CD4-positive, alpha-beta T cell treated with Interferon alpha-2 for 1 hour (primary cell): ENCODE results near the gene ZNF567.
"Not testable (repeated sequence)": the region's sequence is repeated elsewhere in the genome, so short reads cannot be mapped to it uniquely, and the experiment has no call there.

ENCODE experiments used
- DNase-seq, 2 donors: peaks; one replicate each; pipeline ENCODE4 v3.0.0-alpha.2; 2020 to 2022

Gene ZNF567

DNA sequence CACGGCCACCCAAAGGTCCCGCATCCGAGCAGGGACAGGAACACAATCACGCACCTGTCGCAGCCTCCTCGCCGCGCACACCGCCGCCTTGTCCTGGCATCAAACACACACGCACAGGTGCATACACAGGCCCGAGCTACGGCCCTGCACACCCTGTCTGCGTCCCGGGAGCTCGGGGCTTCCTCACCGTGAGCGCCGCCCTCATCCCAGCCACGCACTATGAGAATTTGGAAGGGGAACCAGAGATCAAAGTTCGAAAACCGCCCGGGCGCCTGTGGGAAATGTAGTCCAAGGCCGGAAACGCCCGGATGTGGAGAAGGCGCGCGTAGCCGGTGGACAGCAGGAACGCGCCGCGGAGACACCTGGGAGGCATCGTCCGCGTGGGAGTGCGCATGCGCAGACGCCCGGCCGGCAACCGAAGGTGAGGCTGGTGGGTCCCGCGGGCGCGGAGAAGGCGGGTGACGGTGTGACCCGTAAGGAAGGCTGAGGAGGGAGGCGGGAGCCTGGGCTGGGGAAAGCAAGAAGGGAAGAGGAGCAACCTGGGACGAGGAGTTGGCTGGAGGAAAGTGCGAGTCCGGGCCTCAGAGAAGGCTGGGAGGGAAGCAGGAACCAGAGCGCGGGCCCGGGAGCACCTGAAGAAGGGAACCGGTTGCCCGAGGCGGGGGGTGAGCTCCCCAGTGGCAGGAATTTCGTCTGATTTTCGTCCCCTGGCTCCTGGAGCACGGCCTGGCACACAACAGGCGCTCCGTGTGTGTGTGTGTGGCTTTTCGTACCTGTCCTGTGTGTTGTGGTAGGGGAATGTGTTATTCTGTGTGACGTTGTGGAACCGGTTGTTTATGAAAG, at the start of gene ZNF567:
Gene ZNF567, plus strand, starts transcription at position 399 of the 843 bp plus-strand sequence. CDS start 7,256 bp downstream, outside the sequence.
- DNase-seq, result peak; percentile 96 to 98

GRCh38 chr19:36638862-36639510, 48.4 kb upstream of the ZNF567 start:
- no peak for DNase-seq

GRCh38 chr19:36646746-36647145, 40.7 kb upstream of the ZNF567 start:
- DNase-seq, result no peak

DNA sequence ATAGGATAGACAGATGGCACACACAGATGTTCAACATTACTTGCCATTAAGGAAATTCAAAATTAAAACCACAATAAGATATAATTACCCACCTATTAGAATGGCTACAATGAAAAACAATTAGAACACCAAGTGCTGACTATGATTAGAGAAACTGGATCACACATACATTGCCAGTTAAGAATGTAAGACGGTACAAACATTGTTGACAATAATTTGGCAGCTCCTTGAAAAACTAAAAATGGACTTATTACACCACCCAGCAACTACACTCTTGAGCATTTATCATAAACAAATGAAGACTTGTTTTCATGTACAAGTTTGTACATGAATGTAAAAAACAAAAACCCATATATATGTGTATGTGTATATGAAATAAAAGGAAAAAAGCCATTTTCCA, 34.5 kb upstream of the ZNF567 start:
- no peak for DNase-seq

GRCh38 chr19:36665832-36666231, 21.6 kb upstream of the ZNF567 start:
- no peak for DNase-seq

DNA sequence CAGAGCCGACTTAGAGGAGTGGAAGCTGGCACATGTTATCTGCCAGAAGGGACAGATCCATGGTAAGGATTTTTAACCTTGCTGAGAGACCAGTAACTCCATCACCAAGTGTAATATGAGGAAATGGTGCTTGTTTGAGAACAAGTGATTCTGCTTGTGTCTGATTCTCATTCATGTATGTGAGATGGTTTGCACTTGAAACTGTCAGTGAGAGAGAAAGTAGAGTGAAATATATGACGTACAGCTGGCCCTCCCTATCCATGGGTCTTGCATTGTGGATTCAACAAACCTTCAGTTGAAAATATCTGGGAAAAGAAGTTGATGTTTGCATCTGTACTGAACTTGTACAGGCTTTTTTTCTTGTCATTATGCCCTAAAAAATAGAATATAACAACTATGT, 18.8 kb upstream of the ZNF567 start:
- no peak for DNase-seq

DNA sequence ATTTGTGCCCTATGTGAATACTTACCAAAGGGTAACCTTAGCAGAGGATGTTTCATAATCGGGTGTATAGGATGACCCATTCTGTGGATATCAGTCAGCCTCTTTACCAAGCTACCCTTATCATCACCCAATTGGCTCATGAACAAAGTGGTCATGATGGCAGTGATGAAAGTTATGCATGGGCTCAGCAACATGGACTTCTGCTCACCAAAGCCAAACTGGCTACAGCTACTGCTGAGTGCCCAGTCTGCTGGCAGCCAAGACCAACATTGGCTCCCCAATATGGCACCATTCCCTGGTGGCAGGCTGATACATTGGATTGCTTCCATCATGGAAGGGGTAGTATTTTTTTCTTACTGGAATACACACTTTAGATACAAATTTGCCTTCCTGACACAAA, 15.0 kb upstream of the ZNF567 start:
- DNase-seq, result no peak

GRCh38 chr19:36674201-36674600, 13.2 kb upstream of the ZNF567 start:
- no peak for DNase-seq

DNA sequence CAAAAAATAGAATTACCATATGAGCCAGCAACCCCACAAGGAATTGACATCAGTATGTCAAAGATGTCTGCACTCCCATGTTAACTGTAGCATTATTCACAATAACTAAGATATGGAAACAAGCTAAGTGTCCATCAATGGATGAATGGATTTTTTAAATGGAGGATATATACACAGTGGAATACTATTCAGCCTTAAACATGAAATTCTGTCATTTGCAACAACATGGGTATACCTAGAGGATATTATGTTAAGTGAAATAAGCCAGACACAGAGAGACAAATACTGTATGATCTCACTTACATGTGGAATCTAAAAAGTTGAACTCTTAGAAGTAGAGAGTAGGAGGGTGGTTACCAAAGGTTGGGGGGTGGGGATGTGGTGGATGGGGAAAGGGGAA, 8.0 kb upstream of the ZNF567 start:
- no peak for DNase-seq

- no peak for DNase-seq
Measured at GRCh38 chr19:36685835-36686234, 1.6 kb upstream of the ZNF567 start.

- DNase-seq, result no peak
Measured at GRCh38 chr19:36686365-36687213, 823 bp upstream of the ZNF567 start.

GRCh38 chr19:36688058-36688457, 646 bp downstream of the ZNF567 start:
- DNase-seq, result no peak

DNA sequence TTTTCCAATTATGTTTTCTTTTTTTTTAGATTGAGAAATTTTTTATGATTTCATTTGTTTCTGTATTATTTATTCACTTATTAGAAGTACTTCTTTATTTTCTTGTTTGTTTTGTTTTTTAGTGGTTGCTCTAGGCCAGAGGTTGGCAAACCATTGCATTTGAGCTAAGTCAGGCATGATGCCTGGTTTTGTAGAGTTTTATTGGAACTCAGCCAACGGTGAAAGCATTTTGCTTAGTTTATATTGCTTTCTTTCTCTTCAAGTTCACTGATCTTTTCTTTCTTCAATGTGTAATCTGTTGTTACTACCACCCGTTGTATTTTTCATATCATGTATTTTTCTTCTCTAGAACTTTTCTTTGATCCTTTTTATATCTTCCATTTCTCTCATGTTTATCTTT, 19.7 kb downstream of the ZNF567 start:
- no peak for DNase-seq

- DNase-seq, result no peak
Measured at GRCh38 chr19:36709423-36709822, 22.0 kb downstream of the ZNF567 start.

GRCh38 chr19:36719687-36720556, 32.5 kb downstream of the ZNF567 start:
- DNase-seq, result no peak

GRCh38 chr19:36736166-36736565, 48.8 kb downstream of the ZNF567 start:
- not testable (repeated sequence) for DNase-seq

- no peak for DNase-seq
Measured at GRCh38 chr19:36745870-36746269, 58.5 kb downstream of the ZNF567 start.

DNA sequence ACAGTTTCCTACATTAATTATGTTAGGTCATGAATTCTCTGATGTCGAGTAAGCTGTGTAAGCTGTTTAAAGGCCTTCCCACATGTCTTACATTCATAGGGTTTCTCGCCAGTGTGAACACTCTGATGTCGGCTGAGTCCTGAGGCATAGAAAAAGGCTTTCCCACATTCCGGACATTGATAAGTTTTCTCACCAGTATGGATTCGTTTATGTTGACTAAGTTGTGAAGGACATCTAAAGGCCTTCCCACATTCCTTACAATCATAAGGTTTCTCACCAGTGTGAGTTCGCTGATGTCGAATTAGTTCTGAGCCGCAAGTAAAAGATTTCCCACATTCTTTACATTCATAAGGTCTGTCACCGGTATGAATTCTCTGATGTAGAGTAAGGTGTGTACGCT, 60.3 kb downstream of the ZNF567 start:
- DNase-seq, result no peak

DNA sequence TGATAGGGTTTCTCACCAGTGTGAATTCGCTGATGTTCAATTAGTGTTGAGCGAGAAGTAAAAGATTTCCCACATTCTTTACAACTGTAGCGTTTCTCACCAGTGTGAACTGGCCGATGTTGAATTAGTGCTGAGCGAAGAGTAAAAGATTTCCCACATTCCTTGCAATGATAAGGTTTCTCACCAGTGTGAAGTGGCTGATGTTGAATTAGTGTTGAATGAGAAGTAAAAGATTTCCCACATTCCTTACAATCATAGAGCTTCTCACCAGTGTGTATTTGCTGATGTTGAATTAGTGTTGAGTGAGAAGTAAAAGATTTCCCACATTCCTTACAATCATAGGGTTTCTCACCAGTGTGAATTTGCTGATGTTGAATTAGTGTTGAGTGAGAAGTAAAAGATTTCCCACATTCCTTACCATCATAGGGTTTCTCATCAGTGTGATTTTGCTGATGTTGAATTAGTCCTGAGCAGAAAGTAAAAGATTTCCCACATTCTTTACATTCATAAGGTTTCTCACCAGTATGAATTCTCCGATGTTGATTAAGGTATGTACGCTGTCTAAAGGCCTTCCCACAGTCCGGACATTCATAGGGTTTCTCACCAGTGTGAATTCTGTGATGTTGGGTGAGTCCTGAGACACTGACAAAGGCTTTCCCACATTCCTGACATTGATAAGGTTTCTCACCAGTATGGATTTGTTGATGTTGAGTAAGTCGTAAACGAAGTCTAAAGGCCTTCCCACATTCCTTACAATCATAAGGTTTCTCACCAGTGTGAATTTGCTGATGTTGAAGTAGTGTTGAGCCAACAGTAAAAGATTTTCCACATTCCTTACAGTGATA, 61.2 kb downstream of the ZNF567 start:
- no peak for DNase-seq

- DNase-seq, result not testable (repeated sequence)
Measured at GRCh38 chr19:36749613-36750012, 62.2 kb downstream of the ZNF567 start.

DNA sequence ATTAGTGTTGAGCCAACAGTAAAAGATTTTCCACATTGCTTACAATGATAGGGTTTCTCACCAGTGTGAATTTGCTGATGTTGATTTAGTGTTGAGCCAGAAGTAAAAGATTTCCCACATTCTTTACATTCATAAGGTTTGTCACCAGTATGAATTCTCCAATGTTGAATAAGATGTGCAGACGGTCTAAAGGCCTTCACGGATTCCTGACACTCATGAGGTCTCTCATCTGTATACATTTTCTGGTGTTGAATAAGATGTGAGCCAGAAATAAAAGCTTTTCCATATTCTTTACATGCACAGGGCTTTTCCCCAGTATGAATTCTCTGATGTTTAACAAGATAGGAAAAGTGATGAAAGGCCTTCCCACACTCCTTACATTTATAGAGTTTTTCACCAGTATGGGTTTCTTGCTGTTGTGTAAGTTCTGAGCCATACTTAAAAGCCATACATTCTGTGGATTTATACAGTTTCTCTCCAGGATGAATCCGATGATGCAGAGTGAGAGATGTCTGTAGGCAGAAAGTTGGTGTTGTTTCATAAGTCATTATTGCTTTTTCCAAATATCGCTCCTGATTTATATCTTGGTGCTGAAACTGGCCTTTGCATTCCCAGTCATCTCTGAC, 62.8 kb downstream of the ZNF567 start:
- no peak for DNase-seq
